GM12891 (cell line): Measurements from ENCODE around the gene ADGRV1.

Experiments
- POLR2A ChIP-seq: IDR thresholded peaks from 2 replicates; pipeline ENCODE4 v1.6.1; 2011; ENCODE audit warnings: low read depth, low read length, control low read depth
- POLR2AphosphoS5 ChIP-seq: IDR thresholded peaks from 2 replicates; pipeline ENCODE4 v1.6.1; 2011; ENCODE audit warnings: low read depth, low read length, control low read depth
- POU2F2 ChIP-seq: IDR thresholded peaks from 2 replicates; pipeline ENCODE4 v1.6.1; 2011; ENCODE audit warnings: low read depth, mild to moderate bottlenecking, control low read depth, low read length, moderate library complexity
- SPI1 ChIP-seq: IDR thresholded peaks from 2 replicates; pipeline ENCODE4 v1.6.1; 2011; ENCODE audit warnings: low read depth, low read length, control low read depth

- no peak for TF ChIP-seq POLR2A
- no peak for TF ChIP-seq POLR2AphosphoS5
- no peak for TF ChIP-seq SPI1
- TF ChIP-seq POU2F2, result no peak
Observed at GRCh38 chr5:91053741-91054025, 495.1 kb downstream of the ADGRV1 start.
